Neural cell (in vitro differentiated cells): ENCODE measurements around the gene NINL. TPM values are rescaled to one million over a fixed set of nuclear protein-coding genes. Genes with fewer than 3 reads are reported as not detected.

Source experiments
- H2AFZ ChIP-seq: fragments of 200-600, 300-800 bp; sonication (generic), shearing (Covaris generic); 2 replicates; pipeline ENCODE4 v1.6.0; 2014; ENCODE audit warnings: low read depth, mild to moderate bottlenecking, antibody characterized with exemption, low read length, moderate library complexity
- H3F3A ChIP-seq: fragments of 200-600 bp; shearing (Covaris generic); 2 replicates; pipeline ENCODE4 v1.6.1; 2016; ENCODE audit warnings: mild to moderate bottlenecking, moderate library complexity, mixed read lengths, antibody characterized with exemption, low read length; ENCODE audit not compliant: insufficient read depth, poor library complexity, severe bottlenecking
- H3K27ac ChIP-seq: fragments of 200-600, 300-800 bp; sonication (generic), shearing (Covaris generic); 2 replicates; pipeline ENCODE4 v1.5.1; 2014; ENCODE audit warnings: mild to moderate bottlenecking, low read length, moderate library complexity
- H3K27me3 ChIP-seq: fragments of 300-800, 200-600 bp; sonication (generic), shearing (Covaris generic); 2 replicates; pipeline ENCODE4 v1.6.0; 2014; ENCODE audit warnings: mild to moderate bottlenecking, low read depth, low read length, moderate library complexity; ENCODE audit not compliant: insufficient read depth
- H3K36me3 ChIP-seq: fragments of 300-800, 200-600 bp; sonication (generic), shearing (Covaris generic); 2 replicates; pipeline ENCODE4 v1.5.1; 2014; ENCODE audit warnings: mild to moderate bottlenecking, antibody characterized with exemption, low read length, moderate library complexity; ENCODE audit not compliant: insufficient read depth
- H3K4me2 ChIP-seq: fragments of 300-800, 200-600 bp; sonication (generic), shearing (Covaris generic); 2 replicates; pipeline ENCODE4 v1.6.0; 2014; ENCODE audit warnings: mild to moderate bottlenecking, low read length
- H3K4me3 ChIP-seq: fragments of 300-800, 200-600 bp; sonication (generic), shearing (Covaris generic); 2 replicates; pipeline ENCODE4 v1.5.1; 2014; ENCODE audit warnings: mild to moderate bottlenecking, low read length, moderate library complexity
- H3K79me2 ChIP-seq: fragments of 200-600 bp; shearing (Covaris generic); replicated peaks from 2 replicates; pipeline ENCODE4 v1.6.0; 2014; ENCODE audit warnings: mild to moderate bottlenecking, low read length, moderate library complexity; ENCODE audit not compliant: insufficient read depth
- H3K9ac ChIP-seq: fragments of 300-800, 200-600 bp; sonication (generic), shearing (Covaris generic); 2 replicates; pipeline ENCODE4 v1.6.1; 2016; ENCODE audit warnings: mild to moderate bottlenecking, low read length, mixed read lengths
- H3K9me2 ChIP-seq: fragments of 200-600 bp; shearing (Covaris generic); 2 replicates; pipeline ENCODE4 v1.6.1; 2016; ENCODE audit warnings: mild to moderate bottlenecking, low read length, mixed read lengths; ENCODE audit not compliant: insufficient read depth
- H3K9me3 ChIP-seq: fragments of 200-600, 300-800 bp; sonication (generic), shearing (Covaris generic); 2 replicates; pipeline ENCODE4 v1.6.1; 2016; ENCODE audit warnings: mild to moderate bottlenecking, mixed run types, low read length, moderate library complexity, mixed read lengths
- H4K20me1 ChIP-seq: fragments of 200-600 bp; shearing (Covaris generic); 2 replicates; pipeline ENCODE4 v1.6.1; 2016; ENCODE audit warnings: mild to moderate bottlenecking, mixed run types; ENCODE audit not compliant: insufficient read depth
- CTCF ChIP-seq: fragments of 450-650 bp; IDR thresholded peaks from 2 replicates; pipeline ENCODE4 v1.5.1; 2014; ENCODE audit warnings: antibody characterized with exemption, mild to moderate bottlenecking, moderate library complexity; ENCODE audit not compliant: poor library complexity, severe bottlenecking
- EP300 ChIP-seq: fragments of 450-650 bp; conservative IDR thresholded peaks from 2 replicates; pipeline ENCODE4 v1.6.1; 2014; ENCODE audit warnings: antibody characterized with exemption, mild to moderate bottlenecking, moderate library complexity; ENCODE audit not compliant: poor library complexity, severe bottlenecking
- EZH2 ChIP-seq: fragments of 200-600, 300-800 bp; shearing (Covaris generic), sonication (generic); IDR thresholded peaks from 2 replicates; pipeline ENCODE4 v1.6.1; 2014; ENCODE audit warnings: antibody characterized with exemption, low read length, borderline replicate concordance, mild to moderate bottlenecking; ENCODE audit not compliant: insufficient read depth, poor library complexity, severe bottlenecking
- MXI1 ChIP-seq: fragments of 450-650 bp; conservative IDR thresholded peaks from 2 replicates; pipeline ENCODE4 v1.6.1; 2014; ENCODE audit warnings: antibody characterized with exemption, mild to moderate bottlenecking; ENCODE audit not compliant: poor library complexity, severe bottlenecking
- POLR2AphosphoS5 ChIP-seq: IDR thresholded peaks from 2 replicates; pipeline ENCODE4 v1.6.1; 2012
- RAD21 ChIP-seq: fragments of 450-650 bp; conservative IDR thresholded peaks from 2 replicates; pipeline ENCODE4 v1.6.1; 2014; ENCODE audit warnings: antibody characterized with exemption, mild to moderate bottlenecking, moderate library complexity
- REST ChIP-seq: IDR thresholded peaks from 2 replicates; pipeline ENCODE4 v1.6.1; 2012; ENCODE audit warnings: borderline replicate concordance
- SMC3 ChIP-seq: fragments of 450-650 bp; conservative IDR thresholded peaks from 2 replicates; pipeline ENCODE4 v1.6.1; 2014; ENCODE audit warnings: antibody characterized with exemption, mild to moderate bottlenecking, moderate library complexity; ENCODE audit not compliant: poor library complexity
- TAF1 ChIP-seq: IDR thresholded peaks from 2 replicates; pipeline ENCODE4 v1.6.1; 2012; ENCODE audit warnings: low read depth
- polyA plus RNA-seq: library from polyadenylated mRNA; depleted of rRNA; stranded (reverse); fragments of >200 nt; gene quantifications from 2 replicates; pipeline ENCODE4 v1.2.3, GENCODE V29; 2014

The NINL gene
- polyA plus RNA-seq, 1 donor from 2014 or later, result 49.6 TPM

GRCh38 chr20:25533920-25534700, 51.2 kb downstream of the NINL start:
- Histone ChIP-seq H3K79me2 (peaks cover 3% of the 10 kb centered on the region), H3K4me3 (no peak overlapping the region), H4K20me1 (no peaks in the 10 kb centered on the region), H3F3A (no peaks in the 10 kb centered on the region), H3K27me3 (no peaks in the 10 kb centered on the region), H3K9me2 (no peaks in the 10 kb centered on the region), H3K36me3 (no peaks in the 10 kb centered on the region), H3K4me2 (no peak overlapping the region), H3K9ac (no peak overlapping the region), H3K9me3 (no peaks in the 10 kb centered on the region), H3K27ac (no peak overlapping the region), H2AFZ (no peak overlapping the region)
- TF ChIP-seq MXI1, result no peak
- no peak for TF ChIP-seq EP300
- no peak for TF ChIP-seq CTCF
- no peak for TF ChIP-seq TAF1
- TF ChIP-seq REST, result no peak
- TF ChIP-seq EZH2, result no peak
- TF ChIP-seq SMC3, result no peak
- no peak for TF ChIP-seq POLR2AphosphoS5
- no peak for TF ChIP-seq RAD21

GRCh38 chr20:25532971-25533391, 52.4 kb downstream of the NINL start:
- Histone ChIP-seq H3F3A (no peaks in the 10 kb centered on the region), H2AFZ (no peak overlapping the region), H4K20me1 (no peaks in the 10 kb centered on the region), H3K9ac (no peak overlapping the region), H3K4me3 (no peak overlapping the region), H3K4me2 (no peak overlapping the region), H3K9me2 (no peaks in the 10 kb centered on the region), H3K27ac (no peak overlapping the region), H3K9me3 (no peaks in the 10 kb centered on the region), H3K27me3 (no peaks in the 10 kb centered on the region), H3K79me2 (peaks cover 3% of the 10 kb centered on the region), H3K36me3 (no peaks in the 10 kb centered on the region)
- TF ChIP-seq EP300, result no peak
